Measurements from ENCODE around the gene FES. TPM values are rescaled to one million over a fixed set of nuclear protein-coding genes. Genes with fewer than 3 reads are reported as not detected.

FES gene
- total RNA-seq, 1 donor from 2014 or later = 48.0 TPM

DNA sequence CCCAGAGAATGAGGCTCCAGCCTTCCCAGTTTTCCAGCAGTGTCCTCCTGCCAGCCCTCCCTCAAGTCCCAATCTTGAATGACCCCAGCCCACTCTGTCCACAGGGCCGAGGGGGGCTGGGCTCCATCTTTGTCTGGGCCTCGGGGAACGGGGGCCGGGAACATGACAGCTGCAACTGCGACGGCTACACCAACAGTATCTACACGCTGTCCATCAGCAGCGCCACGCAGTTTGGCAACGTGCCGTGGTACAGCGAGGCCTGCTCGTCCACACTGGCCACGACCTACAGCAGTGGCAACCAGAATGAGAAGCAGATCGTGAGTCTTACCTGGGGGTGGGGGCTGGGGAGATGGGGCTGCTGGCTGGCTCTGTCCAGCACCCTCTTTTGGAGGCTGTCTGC is 5.6 kb upstream of the FES start:
- Histone ChIP-seq H3K4me1 (peaks cover 20% of the 10 kb centered on the region), H3K9me3 (no peaks in the 10 kb centered on the region), H3K27ac (no peak overlapping the region), H3K27me3 (no peaks in the 10 kb centered on the region), H3K4me3 (no peak overlapping the region), H3K36me3 (peaks cover 71% of the 10 kb centered on the region)
- no peak for DNase-seq
- ATAC-seq = no peak
- no peak for TF ChIP-seq CTCF (IDR thresholded peaks at IDR 0.05)
- intact Hi-C loops (cut with DNase I) = loop anchor here (10.0 kb wide), 1 partner anchor 164 kb away; the partner anchor contains the start of gene BLM

- Histone ChIP-seq H3K9me3 (no peaks in the 10 kb centered on the region), H3K27me3 (no peaks in the 10 kb centered on the region), H3K4me3 (no peak overlapping the region), H3K27ac (no peak overlapping the region), H3K4me1 (peaks cover 12% of the 10 kb centered on the region), H3K36me3 (peaks cover 71% of the 10 kb centered on the region)
- intact Hi-C loops (cut with DNase I) = loop anchor here (10.0 kb wide), 1 partner anchor 165 kb away; the partner anchor contains the start of gene BLM
- no peak for TF ChIP-seq CTCF (IDR thresholded peaks at IDR 0.05)
- ATAC-seq (no peak), DNase-seq (peak; percentile 65)
Observed at GRCh38 chr15:90879730-90880366, 4.5 kb upstream of the FES start.

GRCh38 chr15:90880381-90881145 is 3.7 kb upstream of the FES start:
- Histone ChIP-seq H3K9me3 (no peaks in the 10 kb centered on the region), H3K36me3 (peaks cover 69% of the 10 kb centered on the region), H3K4me3 (no peak overlapping the region), H3K4me1 (peaks cover 19% of the 10 kb centered on the region), H3K27ac (no peak overlapping the region), H3K27me3 (no peaks in the 10 kb centered on the region)
- intact Hi-C loops (cut with DNase I) = no loop called here
- no peak for ATAC-seq
- TF ChIP-seq CTCF (IDR thresholded peaks at IDR 0.05) = no peak
- DNase-seq = no peak

DNA sequence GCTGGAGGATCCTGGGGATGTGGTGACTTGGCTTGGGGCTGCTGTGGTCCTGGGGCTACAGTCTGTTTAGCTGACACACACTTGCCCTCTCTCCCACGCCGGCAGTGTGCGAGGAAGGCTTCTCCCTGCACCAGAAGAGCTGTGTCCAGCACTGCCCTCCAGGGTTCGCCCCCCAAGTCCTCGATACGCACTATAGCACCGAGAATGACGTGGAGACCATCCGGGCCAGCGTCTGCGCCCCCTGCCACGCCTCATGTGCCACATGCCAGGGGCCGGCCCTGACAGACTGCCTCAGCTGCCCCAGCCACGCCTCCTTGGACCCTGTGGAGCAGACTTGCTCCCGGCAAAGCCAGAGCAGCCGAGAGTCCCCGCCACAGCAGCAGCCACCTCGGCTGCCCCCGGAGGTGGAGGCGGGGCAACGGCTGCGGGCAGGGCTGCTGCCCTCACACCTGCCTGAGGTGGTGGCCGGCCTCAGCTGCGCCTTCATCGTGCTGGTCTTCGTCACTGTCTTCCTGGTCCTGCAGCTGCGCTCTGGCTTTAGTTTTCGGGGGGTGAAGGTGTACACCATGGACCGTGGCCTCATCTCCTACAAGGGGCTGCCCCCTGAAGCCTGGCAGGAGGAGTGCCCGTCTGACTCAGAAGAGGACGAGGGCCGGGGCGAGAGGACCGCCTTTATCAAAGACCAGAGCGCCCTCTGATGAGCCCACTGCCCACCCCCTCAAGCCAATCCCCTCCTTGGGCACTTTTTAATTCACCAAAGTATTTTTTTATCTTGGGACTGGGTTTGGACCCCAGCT is 2.9 kb upstream of the FES start:
- Histone ChIP-seq H3K4me1 (peaks cover 27% of the 10 kb centered on the region), H3K4me3 (no peak overlapping the region), H3K9me3 (no peaks in the 10 kb centered on the region), H3K27ac (no peak overlapping the region), H3K27me3 (no peaks in the 10 kb centered on the region), H3K36me3 (peaks cover 62% of the 10 kb centered on the region)
- ATAC-seq (no peak), DNase-seq (peak; percentile 67)
- intact Hi-C loops (cut with DNase I) = no loop called here
- TF ChIP-seq CTCF (IDR thresholded peaks at IDR 0.05) = no peak

GRCh38 chr15:90881978-90882721 is 2.2 kb upstream of the FES start:
- no peak for ATAC-seq
- peak overlapping the region; percentile 17 for H3K27ac ChIP-seq
- DNase-seq = peak; percentile 64
- TF ChIP-seq CTCF (IDR thresholded peaks at IDR 0.05) = no peak
- no peaks in the 10 kb centered on the region for H3K9me3 ChIP-seq
- no peaks in the 10 kb centered on the region for H3K27me3 ChIP-seq
- intact Hi-C loops (cut with DNase I) = no loop called here
- no peak overlapping the region for H3K4me3 ChIP-seq
- H3K36me3 ChIP-seq = peaks cover 62% of the 10 kb centered on the region
- peaks cover 30% of the 10 kb centered on the region for H3K4me1 ChIP-seq
